Activated T-cell treated with anti-CD3 and anti-CD28 coated beads, Interleukin-2, amount 50 U/mL, for 1 hour (primary cell): ENCODE results near the gene SUPT3H.

Source experiments
- DNase-seq: peaks from one replicate; pipeline ENCODE4 v3.0.0-alpha.2; 2020

The SUPT3H gene

DNA sequence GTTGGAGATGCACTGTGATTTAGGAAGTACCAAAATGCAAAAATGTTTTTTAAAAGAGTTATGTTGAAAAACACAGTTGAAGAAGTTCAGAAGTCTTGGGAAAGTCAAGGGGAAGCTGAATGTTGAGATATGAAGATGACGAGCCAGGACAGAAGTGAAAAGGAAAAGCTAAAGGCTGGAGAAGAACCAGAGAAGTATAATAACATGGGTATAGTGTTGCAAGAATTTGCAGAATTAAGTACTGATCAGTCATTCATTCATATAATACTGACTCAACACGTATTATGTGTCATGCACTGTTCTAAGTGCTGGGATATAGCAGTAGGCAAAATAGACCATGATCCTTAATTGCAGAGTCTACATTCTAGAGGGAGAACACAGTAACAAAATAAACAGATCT is 557.4 kb downstream of the SUPT3H start:
- no peak for DNase-seq

DNA sequence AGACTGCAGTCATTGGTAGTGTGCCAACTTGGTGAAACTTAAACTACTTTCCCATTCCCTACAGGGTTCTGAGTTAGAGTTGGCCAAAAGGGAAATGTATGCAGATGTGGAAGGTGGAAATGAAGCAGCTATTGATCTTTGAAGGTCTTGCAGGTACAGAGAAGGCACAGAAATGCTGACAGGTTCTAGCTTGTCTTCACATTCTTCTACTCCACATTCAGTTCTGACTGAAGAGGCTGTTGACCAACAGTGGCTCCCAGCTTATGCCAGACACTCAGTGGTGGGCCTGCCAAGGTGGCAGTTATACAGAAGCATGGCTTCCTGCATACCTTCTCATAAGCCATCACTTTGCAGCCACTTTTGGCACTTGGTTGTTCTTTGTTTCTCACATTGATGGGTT is 566.3 kb downstream of the SUPT3H start:
- DNase-seq: no peak

DNA sequence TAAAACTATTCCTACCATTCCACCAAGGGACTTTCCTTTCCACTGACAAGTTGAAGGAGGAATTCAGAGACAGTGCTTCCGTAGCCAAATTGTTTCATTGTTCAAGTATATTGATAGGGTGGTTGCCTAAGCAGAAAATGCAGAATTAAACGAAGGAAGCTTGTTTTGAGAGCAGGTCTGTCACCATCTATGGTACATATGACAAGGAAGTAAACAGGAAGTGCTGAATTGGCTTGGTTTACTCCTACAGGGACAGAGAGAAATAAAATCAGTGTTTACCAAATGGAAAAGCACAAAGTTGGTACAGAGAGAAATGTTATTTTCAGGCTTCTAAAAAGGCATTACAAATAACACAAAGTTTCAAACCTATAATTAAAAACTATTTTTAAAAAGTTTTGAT is 568.5 kb downstream of the SUPT3H start:
- DNase-seq: no peak

DNA sequence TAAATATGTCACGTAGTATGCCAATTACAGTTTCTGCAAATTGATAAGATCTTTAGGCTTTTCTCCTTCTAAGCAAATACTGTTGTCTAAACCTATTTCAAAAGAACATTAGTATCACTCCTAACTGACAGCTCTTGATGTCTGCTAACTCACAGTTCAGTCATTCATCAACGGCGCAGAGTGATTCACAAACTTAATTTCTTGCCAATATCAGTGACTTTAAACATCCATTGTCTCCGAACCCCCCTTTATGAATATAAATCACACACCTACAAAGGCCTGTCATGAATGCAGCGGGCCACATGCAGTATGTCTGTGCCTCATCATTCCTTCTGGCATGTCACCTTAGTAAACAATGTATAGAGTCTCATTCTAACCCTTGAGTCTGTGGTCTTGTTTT is 569.6 kb downstream of the SUPT3H start:
- DNase-seq: no peak

DNA sequence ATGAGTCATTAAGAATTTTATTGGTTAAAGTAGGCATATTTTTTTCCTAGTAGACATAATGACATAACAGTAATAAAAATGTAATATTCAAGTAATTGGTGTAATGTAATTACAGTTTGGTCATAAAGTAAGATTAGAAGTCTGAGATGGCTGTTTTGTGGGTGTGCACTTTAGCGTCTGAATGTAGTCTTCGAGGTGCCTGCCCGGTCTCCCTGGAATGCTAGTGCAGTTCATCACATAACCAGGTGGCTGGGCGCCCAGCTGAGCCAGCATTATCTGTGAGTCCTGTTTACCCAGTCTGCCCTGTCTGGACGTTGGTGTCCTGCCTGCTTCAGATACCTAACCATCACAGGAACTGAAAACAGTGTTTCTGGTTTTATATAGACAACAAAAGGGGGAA is 571.1 kb downstream of the SUPT3H start:
- DNase-seq: no peak

DNA sequence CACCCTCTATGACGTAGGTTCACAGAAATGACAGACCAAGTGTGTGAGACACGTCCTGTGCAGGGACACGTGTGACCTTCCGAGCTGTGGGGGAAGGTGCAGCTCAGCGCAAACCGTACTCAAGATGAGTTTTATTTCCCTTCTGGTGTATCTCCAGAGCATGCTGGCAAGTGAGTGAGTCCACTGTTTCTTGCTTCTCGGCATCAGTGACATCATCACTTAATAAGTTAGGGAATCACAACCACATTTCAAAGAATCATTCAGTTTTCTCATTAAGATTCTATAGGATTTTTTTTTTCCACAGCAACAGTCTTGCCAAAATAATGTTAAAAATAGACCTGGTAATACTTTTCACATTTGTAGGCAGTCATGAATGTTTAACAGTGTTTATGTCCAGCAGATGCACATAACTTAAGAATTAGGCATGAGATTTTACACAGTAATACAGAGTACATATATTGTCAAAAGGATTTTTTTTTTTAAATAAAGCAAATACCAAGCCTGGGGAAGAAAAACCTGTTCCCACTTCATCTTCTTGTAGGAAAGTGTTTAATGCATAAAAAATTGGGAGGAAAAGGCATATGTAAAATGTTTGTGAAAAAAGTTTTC is 572.4 kb downstream of the SUPT3H start:
- DNase-seq: no peak

DNA sequence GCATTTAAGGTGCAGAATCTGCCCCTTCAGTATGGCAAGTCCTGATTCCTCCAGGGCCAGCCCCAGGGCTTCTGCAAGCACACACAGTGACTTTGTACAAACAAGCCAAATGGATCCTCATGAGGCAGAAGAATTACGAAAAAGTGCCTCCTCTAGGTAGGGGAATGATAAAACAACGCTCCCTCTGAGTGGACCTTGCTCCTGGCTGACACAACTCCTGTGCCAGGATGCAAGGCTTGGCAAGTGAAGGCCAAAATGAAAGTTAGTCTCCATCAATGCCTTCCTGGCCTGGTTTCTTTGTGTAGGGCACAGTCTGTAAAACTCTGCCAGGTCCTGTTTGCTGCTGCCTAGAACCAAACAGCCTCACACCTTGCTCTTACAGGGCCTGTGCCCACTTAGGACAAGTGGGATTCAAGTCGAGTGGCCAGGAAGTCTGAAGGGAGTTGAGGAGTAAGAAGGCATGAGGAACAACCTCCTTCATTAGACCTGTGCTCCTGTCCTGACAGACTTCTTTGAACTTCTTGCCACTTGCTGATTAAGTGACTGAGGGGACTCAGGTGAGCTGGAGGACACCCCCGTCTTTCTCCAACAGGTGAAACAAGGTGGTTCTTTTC is 573.1 kb downstream of the SUPT3H start:
- no peak for DNase-seq

DNA sequence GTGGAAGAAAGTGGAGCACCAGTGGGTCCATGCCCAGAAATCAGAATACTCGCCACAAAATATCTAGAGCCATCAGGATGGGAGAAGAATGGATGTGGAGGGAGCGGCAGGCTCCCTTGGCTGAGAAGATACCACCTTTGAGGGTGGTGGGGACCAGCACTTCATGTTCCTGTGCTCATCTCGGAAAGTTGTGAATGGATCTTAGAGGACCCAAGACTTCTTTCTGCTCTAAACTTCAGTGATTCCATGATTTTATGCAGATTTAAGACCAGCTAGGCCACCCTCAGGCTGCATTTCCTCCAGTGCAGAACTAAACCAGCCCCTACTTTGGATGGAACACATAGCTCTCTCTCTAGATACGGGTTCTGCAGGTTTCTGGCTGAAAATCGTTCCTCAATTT is 573.7 kb downstream of the SUPT3H start:
- DNase-seq: no peak

DNA sequence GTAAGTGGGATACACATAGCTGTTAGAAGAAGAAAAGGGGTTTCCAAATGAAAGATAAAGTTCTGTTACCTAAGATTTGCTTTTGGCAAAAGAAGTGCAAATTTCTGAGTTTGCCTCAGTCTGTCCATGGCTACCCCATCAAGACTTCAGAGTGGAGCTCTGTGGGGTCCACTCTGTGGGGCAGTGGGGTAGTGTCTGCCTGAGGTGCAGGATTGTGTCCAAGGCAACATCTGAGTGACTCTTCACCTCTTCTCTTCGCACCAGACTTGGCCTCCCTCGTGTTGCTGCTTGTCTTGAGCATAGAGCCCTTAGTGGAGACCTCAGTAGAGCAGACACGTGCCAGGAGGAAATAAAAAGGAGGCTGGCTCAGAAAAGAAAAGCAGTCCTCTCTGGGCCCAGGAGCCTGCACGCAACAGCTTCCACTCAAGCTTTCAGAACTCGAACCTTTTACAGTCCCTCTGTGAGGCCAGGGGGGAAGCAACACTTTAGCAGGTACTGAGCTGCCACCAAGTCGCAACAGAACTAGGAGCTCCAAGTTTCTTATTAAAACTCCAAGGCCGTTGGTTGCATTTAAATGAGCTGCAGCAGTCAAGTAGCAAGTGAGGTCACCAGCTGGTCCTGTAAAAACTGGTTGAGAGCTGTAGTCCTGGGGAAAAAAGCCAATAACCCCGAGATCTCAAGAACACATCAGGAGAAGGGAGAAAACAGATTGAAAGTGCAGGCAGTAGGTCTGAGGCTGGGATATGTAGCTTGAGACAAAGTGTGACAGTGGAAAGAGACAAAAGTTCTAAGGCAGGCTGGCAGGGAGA is 576.7 kb downstream of the SUPT3H start:
- DNase-seq: no peak

DNA sequence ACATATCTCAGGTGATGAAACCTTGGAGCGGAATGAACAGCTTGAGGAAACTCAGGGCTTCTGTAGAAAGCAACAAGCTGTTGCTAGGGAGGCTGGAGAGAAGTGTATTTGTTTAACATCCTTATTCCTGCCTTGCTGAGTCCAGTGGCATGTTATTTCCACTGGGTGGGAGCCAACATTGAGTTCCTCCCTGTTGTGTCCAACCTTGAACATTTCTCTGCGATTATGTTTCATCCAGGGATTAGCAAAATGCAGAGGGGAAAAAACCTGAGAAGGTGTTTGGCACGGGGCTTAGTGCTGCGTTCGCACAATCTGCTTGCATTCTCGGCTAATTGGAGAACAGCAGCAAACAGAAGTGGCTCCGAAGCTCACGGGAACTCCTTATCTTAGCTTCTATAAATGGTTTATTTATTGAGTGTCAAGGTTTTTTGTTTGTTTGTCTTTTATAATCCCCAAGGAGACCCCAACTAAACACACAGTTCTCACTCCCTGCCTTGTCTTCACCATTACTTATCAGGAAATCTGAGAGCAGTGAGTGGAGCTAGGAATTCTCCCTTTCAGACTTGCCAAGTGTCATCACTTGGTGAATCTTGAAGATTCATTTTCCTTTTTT is 577.5 kb downstream of the SUPT3H start:
- no peak for DNase-seq

DNA sequence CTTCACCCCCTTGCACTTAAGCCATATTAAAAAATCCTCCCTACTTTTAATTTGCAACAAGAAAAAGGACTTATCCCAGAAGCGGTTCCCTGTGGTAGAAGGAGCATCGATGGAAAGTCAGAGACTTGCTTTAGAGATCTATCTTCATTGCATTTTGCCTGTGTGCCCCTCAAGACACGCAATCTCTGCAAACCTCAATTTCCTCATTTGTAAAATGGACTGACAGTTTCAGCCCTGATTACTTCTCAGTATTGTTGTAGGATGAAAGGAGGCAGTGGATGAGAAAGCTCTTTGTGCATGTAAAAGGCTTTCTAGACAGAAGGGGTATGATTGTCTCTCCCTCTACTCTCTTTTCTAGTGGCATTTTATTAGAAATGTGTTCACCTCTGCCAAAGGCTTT is 580.0 kb downstream of the SUPT3H start:
- no peak for DNase-seq

DNA sequence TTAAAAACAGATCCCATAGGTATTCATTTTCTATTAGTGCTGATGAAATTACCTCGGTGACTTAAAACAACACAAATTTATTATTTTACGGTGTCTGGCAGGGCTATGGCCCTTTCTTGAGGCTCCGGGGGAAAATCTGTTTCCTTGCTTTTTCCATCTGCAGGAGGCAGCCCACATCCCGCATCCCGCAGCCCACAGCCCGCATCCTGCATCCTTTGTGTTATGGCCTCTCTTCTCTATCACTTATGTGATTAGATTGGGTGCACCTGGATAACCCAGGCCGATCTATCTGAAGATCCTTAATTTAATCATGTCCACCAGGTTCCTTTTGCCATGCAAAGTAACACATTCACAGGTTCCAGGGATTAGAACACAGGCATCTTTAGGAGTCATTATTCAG is 582.4 kb downstream of the SUPT3H start:
- DNase-seq: no peak

DNA sequence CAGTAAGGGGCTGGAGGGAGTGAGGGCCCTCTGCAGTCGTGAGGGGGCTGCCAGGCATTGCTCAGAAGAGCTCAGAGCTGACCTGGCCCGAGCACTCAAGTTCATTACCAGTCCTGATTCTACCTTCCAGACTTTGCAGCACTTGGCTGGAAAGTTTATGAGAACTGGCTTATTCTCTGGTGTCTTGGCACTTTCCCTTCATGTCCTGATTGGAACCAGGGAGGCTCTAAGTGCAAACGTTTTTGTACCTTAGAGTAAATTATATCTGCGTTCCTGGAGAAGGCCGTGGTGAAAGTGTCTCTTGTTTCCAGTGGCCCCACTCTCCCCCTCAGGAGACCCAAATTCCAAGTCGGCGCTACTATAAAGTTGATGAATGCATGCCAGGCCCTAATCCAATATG is 587.9 kb downstream of the SUPT3H start:
- no peak for DNase-seq

DNA sequence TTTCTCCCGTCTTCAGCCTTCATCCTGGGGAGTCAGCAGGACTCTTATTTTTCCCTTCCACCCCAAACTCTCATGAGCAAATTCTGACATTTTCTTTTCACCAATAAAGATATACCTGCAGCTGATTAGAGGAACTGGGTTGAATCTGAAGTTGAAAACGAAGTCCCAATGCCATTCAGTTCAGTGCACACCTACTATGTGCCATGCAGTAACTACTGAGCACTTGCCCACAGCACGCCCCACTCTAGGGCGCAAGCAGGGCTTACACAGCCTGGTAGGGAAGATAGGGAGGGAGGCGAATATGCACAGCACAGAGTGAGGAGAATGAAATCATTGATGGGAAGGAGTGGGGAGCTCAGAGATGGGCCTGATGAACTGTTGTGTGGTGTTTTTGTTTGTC is 588.7 kb downstream of the SUPT3H start:
- DNase-seq: no peak

DNA sequence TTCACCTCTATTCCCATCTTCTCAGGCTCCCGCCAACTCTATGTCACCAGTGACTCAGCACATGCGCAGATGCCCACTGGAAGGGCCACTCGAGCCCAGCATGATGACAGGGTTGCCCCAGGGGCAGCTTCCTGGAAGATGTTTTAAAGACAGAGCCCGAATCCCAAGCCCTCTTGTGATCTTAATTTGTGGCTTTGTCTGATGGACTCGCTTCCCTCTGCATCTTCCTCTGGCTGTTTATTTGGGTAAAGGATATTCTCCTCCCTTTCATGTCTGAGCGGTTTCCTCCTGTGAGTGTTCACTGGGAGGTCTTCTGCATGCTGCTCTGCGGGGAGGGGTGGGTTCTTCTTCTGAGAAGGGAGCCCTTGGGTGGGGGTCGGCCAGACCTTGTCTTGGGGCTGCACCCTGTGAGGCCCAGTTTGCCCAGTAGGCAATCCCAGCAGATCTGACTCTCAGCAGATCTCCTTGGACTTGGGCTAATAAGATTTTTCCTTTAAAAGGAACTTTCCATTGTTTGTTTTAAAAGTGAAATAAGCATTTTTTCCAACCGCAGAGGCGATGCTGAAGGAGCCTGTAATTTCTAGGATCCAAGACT is 589.2 kb downstream of the SUPT3H start:
- no peak for DNase-seq

DNA sequence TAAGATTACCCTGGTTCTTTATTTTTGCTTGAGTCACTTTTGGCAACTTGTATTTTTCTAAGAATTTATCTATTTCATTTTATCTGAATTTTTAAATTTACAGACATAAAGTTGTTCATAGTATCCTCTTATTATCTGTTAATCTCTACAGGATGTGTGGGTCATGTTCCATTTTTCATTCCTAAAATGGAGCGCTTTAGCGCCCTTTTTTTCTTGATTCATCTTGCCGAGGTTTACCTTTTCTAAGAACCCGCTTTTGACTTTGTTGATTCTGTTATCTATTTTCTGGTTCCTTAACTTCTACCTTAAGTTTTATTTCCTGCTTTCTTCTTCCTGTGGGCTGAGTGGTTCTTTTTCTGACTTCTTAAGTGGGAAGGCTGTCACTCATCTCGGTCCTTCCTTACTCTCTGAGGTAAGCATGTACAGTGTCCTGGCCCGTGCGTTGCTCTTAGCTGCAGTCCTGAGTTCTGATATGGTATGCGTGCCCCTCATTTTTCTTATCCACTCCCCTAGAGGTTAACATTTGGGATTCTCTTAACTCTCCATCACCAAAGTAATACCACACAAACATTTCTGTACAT is 590.4 kb downstream of the SUPT3H start:
- DNase-seq: no peak

DNA sequence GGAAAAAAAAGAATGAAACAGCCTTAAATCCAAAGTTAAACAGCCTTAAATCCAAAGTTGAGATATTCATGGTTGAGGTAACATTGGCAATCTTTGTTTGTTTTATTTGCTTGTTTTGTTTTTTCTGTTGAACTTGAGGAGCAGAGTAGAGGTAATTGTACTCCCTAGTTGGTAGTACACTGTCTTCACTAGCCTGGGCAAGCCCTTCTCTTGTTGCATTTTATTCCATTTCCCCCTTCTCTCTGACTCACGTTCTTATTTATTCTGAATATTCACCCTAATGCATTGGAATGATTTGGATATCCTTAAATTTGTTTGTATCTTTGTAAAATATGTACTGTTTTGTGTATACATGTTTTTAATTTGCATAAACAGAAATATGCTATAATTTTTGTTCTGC is 592.6 kb downstream of the SUPT3H start:
- no peak for DNase-seq

DNA sequence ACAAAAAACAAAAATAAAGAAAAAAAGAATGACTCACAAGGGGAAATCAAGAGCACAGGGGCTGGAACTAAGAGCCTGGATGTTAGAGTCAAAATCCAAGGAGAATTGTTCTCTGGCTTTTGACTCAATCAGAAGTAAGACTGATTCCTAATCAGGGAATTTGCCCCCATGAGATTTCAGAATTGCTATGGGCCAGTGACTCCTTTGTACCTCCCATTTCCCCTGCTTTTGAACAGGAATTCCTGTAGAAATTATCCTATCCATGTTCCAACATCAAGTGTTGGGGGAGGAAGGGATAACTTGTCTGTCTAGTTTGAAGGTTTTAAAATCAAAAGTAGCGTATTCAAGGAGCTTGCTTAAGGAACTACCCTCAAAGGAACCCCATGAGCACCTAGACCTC is 593.5 kb downstream of the SUPT3H start:
- DNase-seq: no peak

DNA sequence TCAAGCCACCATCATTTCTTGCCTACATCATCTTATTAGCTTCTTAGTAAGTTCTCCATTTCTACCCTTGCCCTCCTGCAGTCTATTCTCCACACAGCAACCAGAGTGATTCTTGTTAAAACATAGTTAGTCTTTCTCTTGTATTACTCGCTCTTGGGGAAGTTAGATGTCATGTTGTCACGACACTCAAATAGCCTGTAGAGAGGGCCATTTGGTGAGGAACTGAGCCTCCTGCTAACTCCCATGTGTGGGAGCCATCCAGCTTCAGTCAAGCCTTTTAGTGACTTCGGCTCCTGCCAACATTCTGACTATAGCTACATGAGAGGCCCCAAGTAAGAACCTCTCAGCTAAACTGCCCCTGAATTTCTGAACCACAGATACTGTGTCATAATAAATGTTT is 594.8 kb downstream of the SUPT3H start:
- no peak for DNase-seq

DNA sequence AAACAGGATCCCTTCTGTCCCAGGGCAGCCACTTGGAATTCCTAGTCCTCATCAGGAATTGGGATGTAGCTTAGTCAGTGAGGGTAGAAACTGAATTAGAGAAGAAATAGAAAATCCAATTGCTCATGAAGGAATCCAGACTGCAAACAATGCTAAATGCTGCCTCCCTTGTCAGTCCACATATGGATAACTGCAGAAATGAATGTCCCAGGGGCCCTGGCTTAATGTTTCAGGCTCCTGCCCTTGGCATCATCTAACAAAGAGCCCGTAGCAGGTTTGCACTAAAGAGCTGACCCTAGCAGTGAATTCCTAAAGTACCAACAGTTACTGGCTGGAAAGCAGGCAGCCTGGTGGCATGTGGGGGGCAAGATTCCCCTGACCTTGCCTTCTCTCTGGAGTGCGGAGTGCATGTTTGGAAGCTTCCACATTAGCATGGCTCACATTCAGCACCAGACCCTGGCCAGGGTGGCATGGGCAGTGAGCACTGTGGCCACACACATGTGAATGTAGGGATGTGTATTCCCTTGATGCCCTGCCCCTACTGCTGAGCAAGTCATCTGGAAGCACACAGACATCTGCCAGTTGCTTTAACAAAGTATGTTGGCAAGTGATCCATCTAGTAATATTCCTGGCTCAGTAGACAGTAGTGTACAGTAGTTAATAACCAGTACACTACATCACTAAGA is 595.7 kb downstream of the SUPT3H start:
- no peak for DNase-seq

DNA sequence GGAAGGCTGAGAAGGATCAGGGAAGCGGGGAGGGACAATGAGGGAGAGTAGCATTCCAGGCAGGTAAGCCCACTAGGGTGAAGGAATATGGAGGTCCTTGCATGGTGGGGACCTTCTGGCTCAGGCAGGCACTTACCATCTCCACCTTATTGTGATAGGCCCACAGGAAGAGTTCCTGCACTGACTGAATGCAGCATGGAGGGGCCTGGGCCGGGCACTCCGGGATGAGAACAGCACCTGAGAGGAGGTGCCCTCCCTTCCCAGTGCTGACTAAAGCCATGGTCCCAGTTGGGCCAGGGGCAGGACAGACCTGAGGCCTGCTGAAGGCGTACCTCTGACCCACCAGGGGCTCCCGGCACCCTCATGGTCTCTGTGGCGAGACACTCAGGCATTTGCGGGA is 597.6 kb downstream of the SUPT3H start:
- no peak for DNase-seq

DNA sequence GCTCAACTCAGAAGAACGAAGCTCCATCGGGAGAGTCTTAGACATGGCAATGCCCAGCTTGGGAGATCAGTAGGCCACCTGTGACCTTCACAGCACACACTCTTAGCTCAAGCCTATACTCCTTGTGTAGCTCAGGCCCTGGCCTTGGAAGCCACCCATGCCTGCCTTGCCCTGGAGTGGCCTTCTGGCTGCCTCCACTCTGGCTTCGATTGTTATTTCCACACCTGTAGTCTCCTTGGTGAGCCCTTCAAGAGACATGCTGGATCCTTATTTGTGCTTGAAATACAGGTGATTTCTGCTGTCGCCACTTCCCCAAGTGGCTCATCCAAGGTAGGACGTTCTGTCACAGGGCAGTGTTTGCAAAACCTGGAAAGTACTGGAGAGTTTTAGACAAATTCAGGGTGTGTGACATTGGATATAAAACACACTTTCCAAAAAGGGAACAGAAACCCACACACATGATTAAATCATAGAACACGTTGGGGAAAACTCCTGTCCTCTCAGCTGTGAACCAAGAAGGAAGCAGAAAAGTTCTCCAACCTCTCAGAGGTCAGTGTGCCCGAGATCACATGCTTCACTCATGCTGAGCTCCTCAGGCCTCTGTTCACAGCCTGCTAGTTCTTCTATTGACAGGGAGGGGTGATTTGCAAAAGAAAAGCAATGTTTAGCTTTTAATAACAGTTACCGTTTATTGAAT is 598.5 kb downstream of the SUPT3H start:
- DNase-seq: no peak
